WERI-Rb-1 (cell line): ENCODE measurements around the gene DLGAP4.

Source experiments
- DNase-seq: peaks from one replicate; pipeline ENCODE4 v3.0.0-alpha.2; 2020
- H3K27ac ChIP-seq: fragments of 250-450 bp; sonication (Bioruptor Pico); 2 replicates; pipeline ENCODE4 v1.5.1; 2020; ENCODE audit warnings: mild to moderate bottlenecking, moderate library complexity
- H3K27me3 ChIP-seq: fragments of 250-450 bp; sonication (Bioruptor Pico); 2 replicates; pipeline ENCODE4 v1.5.1; 2021; ENCODE audit warnings: mild to moderate bottlenecking, low read depth, moderate library complexity; ENCODE audit not compliant: insufficient read depth, severe bottlenecking
- H3K36me3 ChIP-seq: fragments of 250-450 bp; sonication (Bioruptor Pico); 2 replicates; pipeline ENCODE4 v1.5.1; 2020; ENCODE audit warnings: mild to moderate bottlenecking, moderate library complexity
- H3K4me3 ChIP-seq: 2 replicates; pipeline ENCODE4 v1.5.1; 2011; ENCODE audit warnings: low read depth, mild to moderate bottlenecking, control low read depth, low read length
- H3K9me3 ChIP-seq: fragments of 250-450 bp; sonication (Bioruptor Pico); 2 replicates; pipeline ENCODE4 v1.5.1; 2021; ENCODE audit warnings: mild to moderate bottlenecking, moderate library complexity; ENCODE audit not compliant: severe bottlenecking
- CTCF ChIP-seq: IDR thresholded peaks from 2 replicates; pipeline ENCODE4 v1.5.1; 2011; ENCODE audit warnings: low read depth, mild to moderate bottlenecking, control low read depth, inconsistent platforms, low read length

The DLGAP4 gene

GRCh38 chr20:36499723-36500501 lies 193.8 kb downstream of the DLGAP4 start:
- Histone ChIP-seq H3K9me3 (no peaks in the 10 kb centered on the region), H3K27me3 (no peaks in the 10 kb centered on the region), H3K36me3 (peaks cover 43% of the 10 kb centered on the region), H3K27ac (no peak overlapping the region), H3K4me3 (no peak overlapping the region)
- DNase-seq = no peak
- no peak for TF ChIP-seq CTCF

- H3K36me3 ChIP-seq = peaks cover 43% of the 10 kb centered on the region
- DNase-seq = no peak
- no peaks in the 10 kb centered on the region for H3K9me3 ChIP-seq
- H3K27ac ChIP-seq = no peak overlapping the region
- H3K4me3 ChIP-seq = no peak overlapping the region
- no peak for TF ChIP-seq CTCF
- H3K27me3 ChIP-seq = no peaks in the 10 kb centered on the region
Observed at GRCh38 chr20:36501367-36502006, 195.3 kb downstream of the DLGAP4 start.

GRCh38 chr20:36504295-36504694 lies 198.2 kb downstream of the DLGAP4 start:
- Histone ChIP-seq H3K4me3 (no peak overlapping the region), H3K27me3 (no peaks in the 10 kb centered on the region), H3K36me3 (peaks cover 42% of the 10 kb centered on the region), H3K9me3 (no peaks in the 10 kb centered on the region), H3K27ac (no peak overlapping the region)
- no peak for TF ChIP-seq CTCF
- DNase-seq = no peak

- H3K36me3 ChIP-seq = peaks cover 32% of the 10 kb centered on the region
- no peak overlapping the region for H3K4me3 ChIP-seq
- no peak overlapping the region for H3K27ac ChIP-seq
- no peaks in the 10 kb centered on the region for H3K9me3 ChIP-seq
- H3K27me3 ChIP-seq = no peaks in the 10 kb centered on the region
- DNase-seq = no peak
- TF ChIP-seq CTCF = peak; percentile 43; the same call in 1 of the 2 replicates
Observed at GRCh38 chr20:36506253-36506652, 200.1 kb downstream of the DLGAP4 start.

GRCh38 chr20:36507746-36508145 lies 201.6 kb downstream of the DLGAP4 start:
- TF ChIP-seq CTCF = no peak
- peaks cover 30% of the 10 kb centered on the region for H3K36me3 ChIP-seq

More at GRCh38 chr20:36507746-36508145, 201.6 kb downstream of the DLGAP4 start:
- Histone ChIP-seq H3K4me3 (no peak overlapping the region), H3K27ac (no peak overlapping the region), H3K27me3 (no peaks in the 10 kb centered on the region), H3K9me3 (no peaks in the 10 kb centered on the region)
- DNase-seq = no peak
